Dedifferentiated amniotic fluid mesenchymal stem cell (primary cell): Measurements from ENCODE around the gene KRT6B.
"Not testable (repeated sequence)": the region's sequence is repeated elsewhere in the genome, so short reads cannot be mapped to it uniquely, and the experiment has no call there.

Source experiments
- DNase-seq: peaks from one replicate; pipeline ENCODE4 v3.0.0-alpha.2; 2016; ENCODE audit errors: extremely low spot score

Gene KRT6B

GRCh38 chr12:52452101-52452500 is at the start of gene KRT6B:
Gene KRT6B (minus strand): TSS chr12:52452146. CDS start chr12:52452078, 68 bp downstream.
- DNase-seq, result no peak

- no peak for DNase-seq
These were observed 49.5 kb upstream of the KRT6B start for GRCh38 chr12:52501490-52501889.

- DNase-seq, result not testable (repeated sequence)
These were observed 48.6 kb upstream of the KRT6B start for GRCh38 chr12:52500574-52500973.

GRCh38 chr12:52499806-52500560 is 48.0 kb upstream of the KRT6B start:
- no peak for DNase-seq

- DNase-seq, result no peak
These were observed 47.0 kb upstream of the KRT6B start for GRCh38 chr12:52498946-52499345.

- no peak for DNase-seq
These were observed 46.0 kb upstream of the KRT6B start for GRCh38 chr12:52497975-52498374.

GRCh38 chr12:52496590-52497071 is 44.7 kb upstream of the KRT6B start:
- DNase-seq, result no peak

GRCh38 chr12:52496054-52496453 is 44.1 kb upstream of the KRT6B start:
- no peak for DNase-seq

GRCh38 chr12:52495389-52495788 is 43.4 kb upstream of the KRT6B start:
- DNase-seq, result no peak

GRCh38 chr12:52494518-52494917 is 42.6 kb upstream of the KRT6B start:
- DNase-seq, result no peak

GRCh38 chr12:52494100-52494499 is 42.2 kb upstream of the KRT6B start:
- no peak for DNase-seq

GRCh38 chr12:52493172-52493571 is 41.2 kb upstream of the KRT6B start, which contains the start of gene KRT6A:
Gene KRT6A (minus strand): TSS chr12:52493257. CDS start chr12:52493188, 69 bp downstream.
- DNase-seq, result no peak

- DNase-seq, result not testable (repeated sequence)
These were observed 40.5 kb upstream of the KRT6B start for GRCh38 chr12:52492405-52492804.

GRCh38 chr12:52491495-52491894 is 39.5 kb upstream of the KRT6B start:
- DNase-seq, result not testable (repeated sequence)

GRCh38 chr12:52488736-52489135 is 36.8 kb upstream of the KRT6B start:
- DNase-seq, result no peak

GRCh38 chr12:52487744-52488443 is 35.9 kb upstream of the KRT6B start:
- DNase-seq, result not testable (repeated sequence)

GRCh38 chr12:52487211-52487610 is 35.3 kb upstream of the KRT6B start:
- DNase-seq, result no peak

GRCh38 chr12:52486166-52487105 is 34.5 kb upstream of the KRT6B start:
- DNase-seq, result no peak

GRCh38 chr12:52480073-52480472 is 28.1 kb upstream of the KRT6B start:
- DNase-seq, result no peak

- no peak for DNase-seq
These were observed 25.7 kb upstream of the KRT6B start for GRCh38 chr12:52477651-52478050.

- DNase-seq, result no peak
These were observed 22.3 kb upstream of the KRT6B start for GRCh38 chr12:52474212-52474611.

- DNase-seq, result no peak
These were observed 21.8 kb upstream of the KRT6B start, which contains the start of gene KRT6C for GRCh38 chr12:52473768-52474167. Gene KRT6C (minus strand): TSS chr12:52473805. CDS start chr12:52473737, 68 bp downstream.
